GM19372 (cell line): ENCODE data around the gene SLC5A11.

Source experiments
- ATAC-seq: cut with Tn5 transposase; IDR thresholded peaks from one replicate; pipeline ENCODE4 v1.9.1; 2021; ENCODE audit warnings: mild to moderate bottlenecking, low read depth, moderate library complexity; ENCODE audit not compliant: unreplicated experiment

Gene SLC5A11

DNA sequence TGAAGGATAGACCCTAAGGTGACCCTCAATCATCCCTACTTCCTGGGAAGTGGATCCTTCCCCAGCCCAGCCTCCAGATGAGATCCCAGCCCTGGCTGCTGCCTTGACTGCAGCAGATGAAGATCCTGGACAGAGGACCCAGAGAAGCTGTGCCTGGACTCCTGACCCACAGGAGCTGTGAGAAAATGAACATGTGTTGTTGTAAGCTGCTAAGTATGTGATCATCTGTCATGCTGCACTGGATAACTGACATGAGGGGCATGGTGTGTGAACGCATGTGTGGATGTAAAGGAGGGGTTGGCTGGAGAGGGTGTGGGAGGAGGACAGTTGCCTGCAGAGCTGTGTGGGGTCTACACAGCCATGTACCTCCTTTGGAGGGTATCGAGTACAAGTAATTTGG, 69.3 kb downstream of the SLC5A11 start:
- ATAC-seq = no peak

DNA sequence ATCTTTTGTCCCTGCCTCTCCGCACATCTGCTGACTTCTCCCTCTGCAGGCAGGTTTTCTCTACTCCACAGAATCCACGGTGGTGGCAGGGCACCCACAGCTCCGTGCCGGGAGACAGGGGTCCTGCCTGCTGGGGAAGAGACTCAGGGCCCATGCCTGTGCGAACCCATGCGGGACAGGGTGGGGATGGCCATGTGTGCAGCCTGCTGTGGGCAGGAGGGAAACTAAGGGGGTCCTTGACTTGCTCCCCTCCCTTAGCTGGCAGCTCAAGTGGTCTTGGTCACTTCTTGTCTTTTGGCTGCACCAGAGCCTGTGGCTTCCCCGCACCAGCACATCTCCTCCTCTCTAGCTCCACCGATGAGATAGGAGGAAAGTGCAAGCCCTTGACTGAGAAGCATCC, 69.8 kb downstream of the SLC5A11 start:
- no peak for ATAC-seq

DNA sequence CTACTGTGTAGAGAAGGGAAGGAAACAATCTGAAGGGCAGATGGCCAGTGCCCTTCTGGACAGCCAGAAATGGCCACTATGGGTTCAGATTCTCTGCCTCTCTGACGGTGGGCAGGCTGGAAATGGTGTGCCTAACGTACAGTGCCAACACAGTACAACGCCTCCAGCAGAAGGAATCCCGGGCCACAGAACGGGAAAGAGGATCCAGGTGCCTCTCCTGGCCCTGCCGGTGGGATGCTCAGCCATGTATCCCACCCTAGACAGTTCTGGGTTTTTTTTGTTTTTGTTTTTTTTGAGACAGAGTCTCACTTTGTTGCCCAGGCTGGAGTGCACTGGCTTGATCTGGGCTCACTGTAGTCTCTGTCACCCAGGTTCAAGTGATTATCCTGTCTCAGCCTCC, 71.5 kb downstream of the SLC5A11 start:
- no peak for ATAC-seq

DNA sequence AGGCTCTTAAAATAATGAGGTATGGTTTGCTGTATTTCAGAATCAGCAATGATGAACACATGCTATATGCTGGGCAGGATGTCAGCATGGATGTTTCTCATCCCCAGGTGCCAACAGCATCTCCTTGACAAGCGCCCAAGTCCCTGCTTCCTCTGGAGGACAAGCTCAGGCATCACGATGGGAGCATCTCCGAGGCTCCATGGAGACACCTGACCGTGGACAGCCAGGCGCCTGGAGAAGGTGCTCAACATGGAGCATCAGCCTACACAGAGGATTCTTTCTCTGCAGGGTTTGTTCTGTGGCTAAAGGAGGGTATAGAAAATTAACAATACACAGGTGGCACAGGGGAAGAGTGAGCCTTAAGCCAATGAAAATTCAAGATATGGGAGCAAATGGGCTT, 72.1 kb downstream of the SLC5A11 start:
- no peak for ATAC-seq

DNA sequence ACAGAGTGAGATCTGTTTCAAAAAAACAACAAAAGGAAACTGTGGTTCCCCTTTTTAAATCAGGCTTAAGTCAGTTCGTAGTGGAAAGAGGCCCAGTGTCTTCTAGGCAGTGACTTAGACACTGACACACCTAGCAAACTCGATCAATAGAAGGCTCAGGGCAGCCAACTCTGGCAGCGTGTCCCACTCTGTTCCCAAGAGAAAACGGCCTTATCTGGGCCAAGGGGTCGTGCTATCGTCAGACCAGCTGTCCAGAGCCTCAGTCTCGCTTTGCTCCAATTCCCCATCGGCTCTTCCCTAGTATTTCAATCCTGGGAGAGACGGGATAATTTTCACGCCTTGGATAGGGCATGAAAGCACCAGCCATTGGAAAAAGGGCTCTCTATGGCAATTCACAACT, 72.9 kb downstream of the SLC5A11 start:
- no peak for ATAC-seq

DNA sequence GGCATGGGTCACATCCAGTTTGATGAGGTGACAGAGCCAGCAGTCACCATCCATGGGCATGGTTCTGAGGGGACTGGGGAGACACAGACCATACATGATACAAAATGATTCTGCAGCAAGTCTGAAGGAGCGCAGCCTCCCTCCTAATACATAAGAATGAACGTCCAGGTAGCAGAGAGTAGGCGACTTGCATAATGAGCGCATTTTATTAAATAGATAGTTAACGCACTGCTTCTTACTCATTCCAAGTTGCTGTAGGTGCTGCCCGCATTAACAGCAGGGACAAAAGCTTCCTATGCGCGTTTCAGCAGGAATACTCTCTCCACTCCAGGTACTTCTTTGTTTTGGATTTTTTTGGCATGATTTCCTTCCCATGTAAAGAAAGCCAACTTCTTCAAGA, 73.8 kb downstream of the SLC5A11 start:
- ATAC-seq = no peak

DNA sequence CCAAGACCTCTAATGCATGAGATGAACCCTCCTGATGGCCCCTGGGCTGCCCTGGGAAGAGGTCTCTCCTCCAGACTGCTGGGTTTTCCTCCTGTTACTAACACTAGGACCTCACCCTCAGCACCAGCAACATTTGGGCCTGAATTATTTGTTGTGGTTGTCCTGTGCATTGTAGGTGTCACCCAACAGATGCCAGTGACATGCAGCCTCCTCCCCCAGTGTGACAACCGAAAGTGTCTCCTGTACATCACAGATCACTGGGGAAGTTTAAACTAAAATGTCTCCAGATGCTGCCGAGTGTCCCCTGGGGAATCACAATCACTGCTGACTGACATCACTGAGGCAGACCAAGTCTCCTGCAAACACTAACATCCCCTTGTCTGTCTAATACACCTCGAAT, 74.8 kb downstream of the SLC5A11 start:
- ATAC-seq = no peak

DNA sequence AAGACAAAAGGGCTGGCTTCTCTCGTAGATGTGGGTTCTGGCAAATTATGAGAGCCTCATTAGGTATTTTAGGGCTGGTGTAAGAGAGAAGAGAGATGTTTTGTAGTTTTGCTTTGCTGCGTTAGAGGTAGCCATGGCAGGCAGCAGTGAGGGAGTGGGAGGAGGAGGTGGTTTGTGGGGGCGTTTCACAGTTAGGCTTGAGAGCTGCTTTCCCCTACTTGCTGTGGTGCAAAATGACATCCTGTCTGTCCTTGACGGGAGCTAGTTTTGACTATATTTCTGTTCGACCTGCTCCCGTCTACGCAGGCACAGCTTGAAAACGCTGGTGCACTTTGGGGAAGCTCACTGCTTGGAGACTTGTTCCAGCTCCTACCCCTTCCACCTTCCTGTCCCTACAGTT, 75.5 kb downstream of the SLC5A11 start:
- ATAC-seq = no peak

DNA sequence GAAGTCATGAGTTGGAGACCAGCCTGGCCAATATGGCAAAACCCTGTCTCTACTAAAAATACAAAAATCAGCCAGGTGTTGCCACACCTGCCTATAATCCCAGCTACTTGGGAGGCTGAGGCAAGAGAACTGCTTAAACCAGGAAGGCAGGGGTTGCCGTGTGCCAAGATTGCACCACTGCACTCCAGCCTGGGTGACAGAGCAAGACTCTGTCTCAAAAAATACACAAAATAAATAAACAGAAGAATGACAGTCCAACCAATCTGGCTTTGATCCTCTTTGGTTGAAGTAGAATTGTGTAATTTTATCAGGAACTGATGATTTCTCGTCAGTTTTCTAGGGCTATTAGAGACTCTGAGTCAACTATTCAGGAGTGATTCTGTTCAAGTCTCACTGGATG, 79.4 kb downstream of the SLC5A11 start:
- no peak for ATAC-seq

DNA sequence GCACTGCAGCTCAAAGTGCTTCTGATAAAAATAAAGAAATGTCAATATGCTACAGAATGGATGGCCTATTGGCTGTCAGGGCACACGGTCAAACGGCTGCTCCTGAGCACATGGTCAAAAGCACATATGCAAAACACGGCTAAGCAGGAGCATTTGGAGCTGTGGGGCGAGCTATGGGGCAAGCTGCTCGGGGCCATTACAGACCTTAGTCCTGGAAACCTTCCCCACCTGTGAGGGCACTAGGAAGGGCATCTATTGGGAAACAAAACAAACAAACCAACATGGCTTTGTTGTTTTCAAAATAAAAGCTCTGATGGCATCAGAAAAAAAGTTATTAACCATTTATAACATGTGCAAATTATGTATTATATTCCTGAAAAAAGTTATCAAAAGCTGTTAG, 83.6 kb downstream of the SLC5A11 start:
- ATAC-seq = no peak

DNA sequence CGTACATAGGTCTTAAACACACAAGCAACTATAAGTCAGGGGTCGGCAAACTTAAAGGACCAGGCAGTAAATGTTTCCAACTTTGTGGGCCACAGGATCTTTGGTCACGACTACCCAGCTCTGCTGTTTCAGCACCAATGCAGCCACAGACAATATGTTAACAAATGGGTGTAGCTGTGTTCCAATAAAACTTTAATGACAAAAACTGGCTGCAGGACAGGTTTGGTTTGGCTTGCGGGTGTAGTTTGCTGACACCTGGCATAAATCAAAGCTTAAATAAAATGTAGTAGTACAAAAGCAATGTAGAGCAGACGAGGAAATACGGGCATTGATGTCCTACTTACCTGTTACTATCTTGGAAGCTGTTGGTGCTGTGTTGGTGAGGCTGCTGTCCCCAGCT, 84.7 kb downstream of the SLC5A11 start:
- no peak for ATAC-seq

DNA sequence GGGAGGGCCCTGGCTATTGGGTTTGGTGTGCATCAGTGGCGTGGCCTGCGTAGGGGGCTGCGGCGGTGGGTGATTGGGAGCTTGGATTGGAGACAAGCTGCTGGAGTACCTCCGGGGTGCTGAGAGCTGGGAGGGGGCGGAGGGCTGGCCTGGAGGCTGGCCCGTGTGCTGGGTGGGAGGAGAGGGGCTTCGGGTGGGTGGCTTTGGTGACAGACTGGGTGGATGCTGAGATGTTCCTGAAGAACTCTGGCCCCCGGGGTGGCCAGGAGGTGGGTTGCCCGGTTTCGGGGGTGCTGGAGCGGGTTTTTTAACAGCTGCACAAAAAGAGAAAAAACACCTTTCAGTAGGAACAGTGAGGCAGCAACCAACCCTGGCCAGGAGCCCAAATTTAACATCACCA, 85.3 kb downstream of the SLC5A11 start:
- no peak for ATAC-seq

DNA sequence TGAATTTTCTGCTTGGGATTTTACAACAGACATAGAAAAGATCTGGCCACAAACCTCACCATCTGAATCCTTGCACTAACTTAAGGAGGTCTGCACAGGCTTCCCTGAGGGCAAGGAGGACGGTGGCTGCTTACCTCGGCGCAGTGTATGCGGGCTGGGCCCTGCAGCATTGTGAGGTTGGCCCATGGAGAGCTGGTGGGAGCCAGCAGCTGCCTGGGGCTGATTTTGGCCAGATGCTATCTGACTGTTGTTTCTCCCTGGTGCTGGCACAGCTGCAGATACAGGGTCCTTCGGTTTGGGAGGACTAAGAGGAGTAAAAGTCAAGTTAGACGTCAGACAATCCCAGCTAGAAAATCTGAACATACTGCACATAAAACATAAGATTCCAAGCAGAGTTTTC, 89.6 kb downstream of the SLC5A11 start:
- no peak for ATAC-seq

DNA sequence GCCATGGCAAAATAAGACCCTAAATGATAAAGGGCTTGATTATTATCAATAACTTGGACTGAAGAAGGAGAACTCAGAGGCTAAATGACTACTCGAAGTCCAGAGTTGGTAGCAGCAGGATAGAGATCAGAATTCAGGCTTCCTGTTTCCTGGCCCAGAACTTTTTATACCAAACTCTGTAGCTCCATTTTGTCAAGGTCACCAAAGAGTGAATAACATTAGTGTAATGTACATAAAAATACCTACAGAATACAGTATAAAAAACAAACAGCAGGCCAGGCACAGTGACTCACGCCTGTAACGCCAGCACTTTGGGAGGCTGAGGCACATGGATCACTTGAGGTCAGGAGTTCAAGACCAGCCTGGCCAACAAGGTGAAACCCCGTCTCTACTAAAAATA, 90.4 kb downstream of the SLC5A11 start:
- ATAC-seq = no peak

DNA sequence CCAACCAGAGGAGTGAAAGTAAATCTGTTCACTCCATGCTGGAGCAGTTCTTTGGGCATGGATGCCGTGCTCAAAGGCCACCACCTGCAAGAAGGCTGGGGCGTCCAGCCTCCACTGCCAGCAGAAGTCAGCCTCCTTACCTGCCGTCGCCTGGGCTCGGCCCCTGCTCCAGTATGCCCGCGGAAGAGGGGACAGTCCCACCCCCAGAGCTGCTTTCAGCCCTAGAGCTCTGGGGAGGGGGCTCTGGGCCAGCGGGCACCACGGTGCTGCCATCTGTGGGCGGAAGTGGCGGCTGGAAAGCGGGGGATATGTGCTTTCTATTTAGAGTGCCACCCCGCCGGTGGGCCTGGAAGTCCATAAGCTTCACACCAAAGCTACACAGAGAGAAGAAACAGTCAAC, 93.5 kb downstream of the SLC5A11 start:
- ATAC-seq = no peak

DNA sequence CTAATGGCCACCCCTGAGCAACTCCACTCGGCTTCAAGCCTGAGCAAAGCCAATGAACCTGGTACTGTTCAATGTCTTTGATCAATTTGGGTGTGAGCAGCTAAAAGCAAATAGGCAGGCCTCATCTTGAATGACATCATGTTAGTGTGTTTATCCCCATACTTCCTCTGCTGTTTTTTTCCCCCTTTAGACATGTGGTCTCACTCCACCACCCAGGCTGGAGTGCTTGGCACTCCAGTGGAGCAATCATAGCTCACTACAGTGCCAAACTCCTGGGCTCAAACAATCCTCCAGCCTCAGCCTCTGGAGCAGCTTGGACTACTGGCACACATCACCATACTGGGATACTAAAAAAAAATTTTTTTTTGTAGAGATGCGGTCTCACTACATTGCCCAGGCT, 94.0 kb downstream of the SLC5A11 start:
- no peak for ATAC-seq

DNA sequence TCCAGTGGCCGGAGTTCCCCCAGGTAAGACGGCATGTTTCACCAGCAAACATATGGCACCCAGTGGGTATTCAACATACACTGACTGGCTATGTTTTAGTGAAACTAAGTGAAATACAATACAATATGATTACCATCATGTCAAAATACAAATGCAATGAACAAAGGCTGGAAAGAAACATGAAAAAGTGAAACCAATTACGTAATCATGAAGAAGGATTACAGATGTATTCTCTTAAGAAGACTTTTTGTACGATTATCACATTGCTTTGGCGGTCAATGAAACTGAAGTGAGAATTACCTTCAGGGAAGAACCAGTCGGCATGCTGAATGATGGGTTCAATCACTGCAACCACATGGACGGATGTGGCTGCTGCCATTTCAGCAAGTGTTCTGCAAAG, 97.7 kb downstream of the SLC5A11 start:
- no peak for ATAC-seq

DNA sequence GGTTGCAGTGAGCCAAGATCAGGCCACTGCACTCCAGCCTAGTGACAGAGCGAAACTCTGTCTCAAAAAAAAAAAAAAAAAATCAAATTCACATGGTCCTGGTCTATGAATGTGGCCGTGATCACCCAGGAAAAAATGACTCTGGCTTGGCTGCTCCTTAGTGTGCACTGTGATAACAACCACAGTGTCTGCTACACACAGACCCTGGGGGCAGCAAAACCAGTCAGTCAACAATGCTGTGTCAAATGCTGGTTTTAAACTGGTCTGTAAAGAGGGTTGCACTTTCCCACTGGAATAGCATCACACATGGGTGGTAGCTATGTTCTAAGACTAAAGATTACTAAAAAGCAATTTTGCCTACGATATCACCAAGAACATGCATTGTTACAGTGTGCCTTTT, 98.4 kb downstream of the SLC5A11 start:
- ATAC-seq = no peak

DNA sequence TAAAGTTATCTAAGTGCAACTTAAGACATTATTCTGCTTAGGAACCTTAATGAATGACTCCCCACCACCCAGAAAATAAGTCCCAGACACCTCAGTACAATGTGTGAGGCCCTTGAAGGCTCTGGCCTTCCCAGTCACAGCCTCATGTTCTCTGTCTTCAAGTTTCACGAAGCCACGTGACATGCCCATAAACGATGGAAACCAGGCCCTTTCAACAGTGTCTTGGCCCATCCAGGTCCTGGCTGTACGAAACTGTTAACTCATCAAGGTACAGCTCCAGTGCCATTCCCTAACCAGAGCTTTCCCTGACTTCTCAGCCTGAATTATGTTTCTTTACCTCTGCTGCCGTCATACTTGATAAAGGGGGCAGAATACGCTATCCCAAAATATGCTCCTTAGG, 100.4 kb downstream of the SLC5A11 start:
- no peak for ATAC-seq

DNA sequence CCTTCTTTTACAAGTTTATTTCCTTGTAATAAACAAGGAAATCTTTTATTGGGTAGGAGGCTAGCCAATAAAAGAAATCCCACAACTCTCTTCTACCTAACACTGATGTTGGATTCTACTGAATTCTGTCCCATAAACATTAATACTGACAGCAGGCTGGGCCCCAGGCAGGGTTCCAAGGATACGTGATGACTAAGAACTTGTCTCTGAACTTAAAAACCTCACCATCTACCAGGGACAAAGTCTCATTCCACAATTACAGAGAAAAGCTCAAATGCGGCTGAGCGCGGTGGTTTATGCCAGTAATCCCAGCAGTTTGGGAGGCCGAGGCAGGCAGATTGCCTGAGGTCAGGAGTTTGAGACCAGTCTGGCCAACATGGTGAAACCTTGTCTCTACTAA, 104.5 kb downstream of the SLC5A11 start:
- ATAC-seq = no peak

DNA sequence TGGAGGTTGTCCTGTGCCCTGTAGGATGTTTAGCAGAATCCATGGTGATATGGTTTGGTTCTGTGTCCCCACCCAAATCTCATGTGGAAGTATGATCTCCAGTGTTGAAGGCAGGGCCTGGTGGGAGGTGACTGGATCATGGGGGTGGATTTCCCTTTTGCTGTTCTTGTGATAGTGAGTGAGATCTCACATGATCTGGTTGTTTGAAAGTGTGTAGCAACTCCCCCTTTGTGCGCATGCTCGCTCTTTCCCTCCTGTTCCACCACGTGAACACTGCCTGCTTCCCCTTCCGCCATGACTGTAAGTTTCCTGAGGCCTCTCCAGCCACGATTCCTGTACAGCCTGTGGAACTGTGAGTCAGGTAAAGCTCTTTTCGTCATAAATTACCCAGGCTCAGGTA, 107.5 kb downstream of the SLC5A11 start:
- ATAC-seq = no peak

DNA sequence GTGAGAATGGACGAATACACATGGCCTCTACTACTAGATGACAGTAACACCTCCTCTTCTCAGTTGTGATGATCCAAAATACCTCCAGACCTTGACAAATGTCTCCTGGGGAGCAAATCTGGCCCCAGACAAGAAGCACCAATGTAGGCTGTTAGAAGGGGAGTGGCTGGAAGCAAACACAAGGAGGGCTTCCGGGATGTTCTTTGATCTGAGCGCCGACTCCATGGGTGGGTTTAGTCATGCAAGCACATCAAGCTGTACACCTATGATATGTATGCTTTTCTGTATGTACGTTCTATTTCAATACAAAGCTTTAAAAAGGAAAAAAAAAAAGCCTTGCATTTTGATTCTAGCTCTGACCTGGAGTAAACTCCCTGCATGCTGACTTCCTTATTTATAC, 108.0 kb downstream of the SLC5A11 start:
- ATAC-seq = no peak

DNA sequence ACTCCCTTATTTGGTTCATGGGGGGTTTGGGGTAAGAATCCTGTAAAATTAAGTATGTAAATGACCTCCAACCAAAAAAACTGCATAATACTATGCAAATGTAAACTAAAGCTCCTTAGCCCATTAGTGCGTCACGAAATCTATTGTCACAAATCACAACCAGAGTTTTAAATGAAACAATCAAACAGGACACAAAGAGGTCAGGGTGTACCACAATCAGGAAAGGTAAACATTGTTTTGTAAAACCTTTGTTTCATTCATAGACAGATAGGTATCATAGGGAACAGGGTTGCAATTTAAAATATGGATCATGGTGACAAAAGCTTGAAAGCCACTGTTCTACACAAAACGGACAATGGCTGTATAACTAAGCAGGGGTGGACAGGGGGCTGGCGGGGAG, 108.4 kb downstream of the SLC5A11 start:
- no peak for ATAC-seq
